Ishikawa (cell line): ENCODE measurements around the gene MMS22L.

Experiments used
- CEBPB ChIP-seq: IDR thresholded peaks from 2 replicates; pipeline ENCODE4 v1.6.1; 2012
- CREB1 ChIP-seq: IDR thresholded peaks from 2 replicates; pipeline ENCODE4 v1.6.1; 2012; ENCODE audit warnings: low read depth
- EGR1 ChIP-seq: IDR thresholded peaks from 2 replicates; pipeline ENCODE4 v1.6.1; 2012
- EP300 ChIP-seq: IDR thresholded peaks from 2 replicates; pipeline ENCODE4 v1.6.1; 2012; ENCODE audit warnings: borderline replicate concordance
- FOXM1 ChIP-seq: IDR thresholded peaks from 2 replicates; pipeline ENCODE4 v1.6.1; 2012; ENCODE audit warnings: low read depth, borderline replicate concordance
- NFIC ChIP-seq: IDR thresholded peaks from 2 replicates; pipeline ENCODE4 v1.6.1; 2012
- RAD21 ChIP-seq: IDR thresholded peaks from 2 replicates; pipeline ENCODE4 v1.6.1; 2012; ENCODE audit warnings: low read depth
- REST ChIP-seq: IDR thresholded peaks from 2 replicates; pipeline ENCODE4 v1.6.1; 2012; ENCODE audit warnings: low read depth, mild to moderate bottlenecking
- TAF1 ChIP-seq: IDR thresholded peaks from 2 replicates; pipeline ENCODE4 v1.6.1; 2012; ENCODE audit warnings: low read depth, mild to moderate bottlenecking
- TCF12 ChIP-seq: IDR thresholded peaks from 2 replicates; pipeline ENCODE4 v1.6.1; 2012; ENCODE audit warnings: low read depth
- TEAD4 ChIP-seq: IDR thresholded peaks from 2 replicates; pipeline ENCODE4 v1.6.1; 2012
- USF1 ChIP-seq: IDR thresholded peaks from 2 replicates; pipeline ENCODE4 v1.6.1; 2012
- YY1 ChIP-seq: IDR thresholded peaks from 2 replicates; pipeline ENCODE4 v1.6.1; 2012; ENCODE audit warnings: low read depth
- ZBTB7A ChIP-seq: IDR thresholded peaks from 2 replicates; pipeline ENCODE4 v1.6.1; 2012; ENCODE audit warnings: low read depth
- TF ChIP-seq, protein P1 (sequence below): IDR thresholded peaks from 2 replicates; pipeline ENCODE4 v1.6.1; 2012

MMS22L gene

GRCh38 chr6:97269821-97270220, 13.2 kb downstream of the MMS22L start:
- TF ChIP-seq EGR1 (no peak), FOXM1 (no peak), YY1 (no peak), CEBPB (no peak)

GRCh38 chr6:97262676-97263075, 20.3 kb downstream of the MMS22L start:
- TF ChIP-seq TAF1: no peak
- no peak for TF ChIP-seq EP300
- no peak for TF ChIP-seq RAD21
- TF ChIP-seq YY1: no peak
- TF ChIP-seq REST: no peak
- TF ChIP-seq, protein P1, sequence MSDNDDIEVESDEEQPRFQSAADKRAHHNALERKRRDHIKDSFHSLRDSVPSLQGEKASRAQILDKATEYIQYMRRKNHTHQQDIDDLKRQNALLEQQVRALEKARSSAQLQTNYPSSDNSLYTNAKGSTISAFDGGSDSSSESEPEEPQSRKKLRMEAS: no peak
- no peak for TF ChIP-seq EGR1
- no peak for TF ChIP-seq CREB1
- TF ChIP-seq NFIC: no peak
- no peak for TF ChIP-seq FOXM1
- no peak for TF ChIP-seq CEBPB
- TF ChIP-seq TCF12: no peak
- TF ChIP-seq TEAD4: no peak
- no peak for TF ChIP-seq ZBTB7A
- no peak for TF ChIP-seq USF1

- TF ChIP-seq TAF1 (no peak), CEBPB (no peak), TEAD4 (no peak), FOXM1 (no peak), REST (no peak), YY1 (no peak), EGR1 (no peak), USF1 (no peak), ZBTB7A (no peak), CREB1 (no peak), RAD21 (no peak), NFIC (no peak), TCF12 (no peak), EP300 (no peak)
- TF ChIP-seq, protein P1: no peak
Observed at GRCh38 chr6:97246842-97247241, 36.2 kb downstream of the MMS22L start.

DNA sequence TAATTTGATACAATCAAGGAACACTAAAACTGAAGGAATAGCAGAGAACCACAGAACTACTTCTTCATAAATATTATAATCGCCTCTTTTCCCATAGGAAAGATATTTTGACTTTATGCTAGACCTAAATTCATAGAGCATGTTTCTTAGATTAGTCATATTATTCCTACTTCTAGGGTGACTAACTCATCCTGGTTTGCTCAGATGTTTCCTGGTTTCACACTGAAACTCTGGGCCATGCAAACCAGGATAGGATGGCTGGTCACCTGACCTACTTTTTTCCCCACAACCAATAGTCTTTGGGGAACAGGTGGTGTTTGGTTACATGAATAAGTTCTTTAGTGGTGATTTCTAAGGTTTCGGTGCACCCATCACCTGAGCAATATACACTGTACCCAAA, 42.8 kb downstream of the MMS22L start:
- TF ChIP-seq TEAD4 (no peak), USF1 (peak; percentile 32; the same call in 1 of the 2 replicates)

GRCh38 chr6:97231911-97232310, 51.1 kb downstream of the MMS22L start:
- TF ChIP-seq USF1 (no peak), YY1 (no peak), TAF1 (no peak), EGR1 (no peak), TEAD4 (no peak), REST (no peak), CEBPB (no peak), TCF12 (no peak), ZBTB7A (no peak), NFIC (no peak), RAD21 (no peak), FOXM1 (no peak), CREB1 (no peak), EP300 (no peak)
- TF ChIP-seq, protein P1: no peak
